CD4-positive, CD25-positive, alpha-beta regulatory T cell (primary cell): ENCODE measurements around the gene CAMK1D. TPM values are rescaled to one million over a fixed set of nuclear protein-coding genes. Genes with fewer than 3 reads are reported as not detected.
A peak's percentile ranks its signal among the peaks of the same experiment; 100 is the strongest.

Experiments used
- ATAC-seq, 2 donors: fragments of 150-1000 bp; cut with Tn5 transposase; one replicate each; pipeline ENCODE4 v1.10.0; 2021; ENCODE audit warnings: low read depth in 2 of 2, moderate number of reproducible peaks in 2 of 2, moderate library complexity in 1 of 2
- DNase-seq, 3 donors: peaks; one replicate each; pipeline versions ENCODE4 v3.0.0 to v3.0.0-alpha.2; 2012 to 2022; ENCODE audit warnings: mixed read lengths in 1 of 3
- H3K27ac ChIP-seq: one replicate; pipeline ENCODE4 v1.7.0; 2013; ENCODE audit warnings: mild to moderate bottlenecking, low read length; ENCODE audit not compliant: insufficient read depth, poor library complexity, severe bottlenecking
- H3K27me3 ChIP-seq: one replicate; pipeline ENCODE4 v1.7.0; 2013; ENCODE audit warnings: low read length; ENCODE audit not compliant: control insufficient read depth, insufficient read depth
- H3K36me3 ChIP-seq: one replicate; pipeline ENCODE4 v1.7.0; 2013; ENCODE audit warnings: mild to moderate bottlenecking, low read length, moderate library complexity; ENCODE audit not compliant: control insufficient read depth, insufficient read depth
- H3K4me1 ChIP-seq: 2 replicates; pipeline ENCODE4 v1.7.0; 2013; ENCODE audit warnings: mild to moderate bottlenecking, low read length; ENCODE audit not compliant: insufficient read depth, control insufficient read depth, poor library complexity, severe bottlenecking
- H3K4me3 ChIP-seq: one replicate; pipeline ENCODE4 v1.7.0; 2013; ENCODE audit warnings: low read depth, mild to moderate bottlenecking, low read length, moderate library complexity
- H3K9me3 ChIP-seq, 2 experiments: 1 replicate in 1 of 2; 2 replicates in 1 of 2; pipeline ENCODE4 v1.7.0; 2013; ENCODE audit warnings: low read length in 2 of 2, mild to moderate bottlenecking in 1 of 2, moderate library complexity in 1 of 2; ENCODE audit not compliant: control insufficient read depth in 2 of 2
- H3K27ac Mint-ChIP-seq, 3 donors: one replicate each; pipeline ENCODE4 v1.8.0; 2020 to 2022; ENCODE audit warnings: mild to moderate bottlenecking in 3 of 3, mixed read lengths in 3 of 3, moderate library complexity in 2 of 3
- H3K27me3 Mint-ChIP-seq: one replicate; pipeline ENCODE4 v1.8.0; 2022; ENCODE audit warnings: mild to moderate bottlenecking, mixed read lengths
- H3K36me3 Mint-ChIP-seq: one replicate; pipeline ENCODE4 v1.8.0; 2020; ENCODE audit warnings: mixed read lengths
- H3K4me1 Mint-ChIP-seq, 4 donors: one replicate each; pipeline ENCODE4 v1.8.0; 2020 to 2022; ENCODE audit warnings: mixed read lengths in 4 of 4, mild to moderate bottlenecking in 1 of 4
- H3K4me3 Mint-ChIP-seq, 4 donors: one replicate each; pipeline ENCODE4 v1.8.0; 2020 to 2022; ENCODE audit warnings: mild to moderate bottlenecking in 4 of 4, mixed read lengths in 4 of 4, moderate library complexity in 3 of 4
- H3K9me3 Mint-ChIP-seq, 7 donors: one replicate each; pipeline ENCODE4 v1.8.0; 2020 to 2022; ENCODE audit warnings: mixed read lengths in 7 of 7, mild to moderate bottlenecking in 3 of 7, moderate library complexity in 2 of 7
- polyA plus RNA-seq, 4 donors: library from polyadenylated mRNA; unstranded; fragments of 300-500 nt; fragmentation: Illumina TruSeq; gene quantifications; one replicate each; pipeline ENCODE4 v1.2.3, GENCODE V29; 2021
- total RNA-seq: library from RNA; stranded (reverse); gene quantifications from one replicate; pipeline ENCODE4 v1.2.3, GENCODE V29; 2022

CAMK1D gene
- total and polyA plus RNA-seq, 5 donors from 2014 or later: 4.4 to 25.3 (median 5.2) TPM

- peaks cover 0 to 2% (median 0%) of the 10 kb centered on the region in 7 donors for H3K9me3 Mint-ChIP-seq
- H3K27ac Mint-ChIP-seq: no peak overlapping the region
- Histone ChIP-seq H3K4me1 (peaks cover 5% of the 10 kb centered on the region), H3K27ac (no peak overlapping the region), H3K27me3 (no peaks in the 10 kb centered on the region), H3K4me3 (no peak overlapping the region), H3K36me3 (no peaks in the 10 kb centered on the region), H3K9me3 (no peaks in the 10 kb centered on the region)
- H3K36me3 Mint-ChIP-seq: peaks cover 12% of the 10 kb centered on the region
- H3K4me1 Mint-ChIP-seq: peaks cover 8 to 17% (median 13%) of the 10 kb centered on the region in 4 donors
- no peaks in the 10 kb centered on the region for H3K27me3 Mint-ChIP-seq
- DNase-seq (no peak), ATAC-seq (no peak)
- no peak overlapping the region for H3K4me3 Mint-ChIP-seq
Observed at GRCh38 chr10:12625393-12626023, 276.2 kb downstream of the CAMK1D start.

DNA sequence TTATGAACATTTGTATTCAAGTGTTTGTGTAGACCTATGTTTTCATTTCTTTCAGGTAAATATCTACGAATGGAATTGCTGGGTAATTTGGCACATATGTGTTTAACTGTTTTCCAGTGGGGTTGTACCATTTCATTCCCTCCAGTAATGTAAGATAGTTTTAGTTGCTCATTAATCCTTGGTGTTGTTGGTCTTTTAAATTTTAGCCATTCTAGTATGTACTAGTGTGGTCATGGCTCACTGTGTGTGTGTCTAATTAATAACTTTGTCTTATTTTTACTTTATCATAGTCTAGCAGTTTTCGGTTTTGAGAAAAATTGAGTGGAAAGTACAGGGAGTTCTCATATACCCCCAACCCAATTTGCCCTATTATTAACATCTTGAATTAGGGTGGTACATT is 278.8 kb downstream of the CAMK1D start:
- H3K36me3 Mint-ChIP-seq: peaks cover 15% of the 10 kb centered on the region

DNA sequence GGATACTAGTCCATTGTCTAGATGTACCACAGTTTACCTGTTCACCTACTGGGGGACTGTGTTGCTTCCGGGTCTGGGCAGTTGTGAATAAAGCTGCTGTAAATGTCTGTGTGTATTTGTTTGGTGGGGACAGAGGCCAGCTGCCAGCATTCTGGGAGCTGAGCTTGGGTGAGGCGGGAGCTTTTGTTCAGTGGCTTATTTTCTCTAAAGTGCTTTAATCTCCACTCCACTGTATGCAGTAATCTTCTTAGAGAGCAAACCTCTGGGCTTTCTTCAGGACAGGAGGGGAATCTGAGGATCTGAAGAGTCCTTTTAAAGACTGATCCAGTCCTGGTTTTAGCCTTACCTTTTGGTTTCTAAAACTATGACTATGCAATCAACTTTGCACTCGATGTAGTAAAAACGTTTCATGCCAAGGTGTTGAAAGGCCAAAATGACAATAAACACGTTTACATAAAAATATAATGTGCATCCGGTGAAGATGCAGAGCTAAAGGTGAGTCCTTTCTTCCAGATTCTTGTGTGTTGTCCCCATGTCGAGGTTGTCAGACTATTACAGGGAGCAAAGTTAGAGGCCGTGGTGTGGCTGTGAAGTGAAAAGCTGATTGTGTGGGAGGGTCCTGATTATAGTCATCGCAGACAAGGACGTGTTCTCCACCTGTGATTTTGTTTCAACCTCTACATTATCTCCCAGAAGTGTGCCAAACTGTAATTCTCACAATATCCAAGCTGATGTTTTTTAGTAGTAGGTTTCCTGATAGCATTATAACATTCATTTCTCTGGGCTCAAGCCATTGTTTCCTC is 279.8 kb downstream of the CAMK1D start:
- peak overlapping the region in 2 of 3 donors; percentile 17 to 82 for H3K27ac Mint-ChIP-seq

More for the DNA sequence above, 278.8 kb downstream of the CAMK1D start:
- Histone ChIP-seq H3K27ac (no peak overlapping the region), H3K27me3 (no peaks in the 10 kb centered on the region), H3K4me1 (peaks cover 5% of the 10 kb centered on the region), H3K4me3 (no peak overlapping the region), H3K36me3 (no peaks in the 10 kb centered on the region), H3K9me3 (no peaks in the 10 kb centered on the region)
- Mint-ChIP-seq H3K9me3 (peaks cover 0 to 2% (median 0%) of the 10 kb centered on the region in 7 donors), H3K27me3 (no peaks in the 10 kb centered on the region), H3K4me1 (peaks cover 8 to 20% (median 14%) of the 10 kb centered on the region in 4 donors), H3K4me3 (no peak overlapping the region), H3K27ac (no peak overlapping the region)
- no peak for DNase-seq
- ATAC-seq: no peak

GRCh38 chr10:12629767-12630165 is 280.4 kb downstream of the CAMK1D start:
- H3K4me3 ChIP-seq: no peak overlapping the region
- H3K9me3 ChIP-seq: no peaks in the 10 kb centered on the region
- H3K36me3 Mint-ChIP-seq: peaks cover 7% of the 10 kb centered on the region
- no peaks in the 10 kb centered on the region for H3K27me3 Mint-ChIP-seq
- H3K36me3 ChIP-seq: no peaks in the 10 kb centered on the region
- no peak overlapping the region for H3K27ac ChIP-seq
- no peaks in the 10 kb centered on the region for H3K9me3 Mint-ChIP-seq
- no peak overlapping the region for H3K4me3 Mint-ChIP-seq
- DNase-seq (no peak), ATAC-seq (no peak)
- H3K27ac Mint-ChIP-seq: peak overlapping the region in 2 of 3 donors; percentile 17 to 82
- peaks cover 8 to 28% (median 13%) of the 10 kb centered on the region in 4 donors for H3K4me1 Mint-ChIP-seq
- H3K4me1 ChIP-seq: peaks cover 5% of the 10 kb centered on the region
- no peaks in the 10 kb centered on the region for H3K27me3 ChIP-seq

More for the DNA sequence above, 279.8 kb downstream of the CAMK1D start:
- Mint-ChIP-seq H3K27me3 (no peaks in the 10 kb centered on the region), H3K4me3 (no peak overlapping the region), H3K4me1 (peaks cover 8 to 22% (median 11%) of the 10 kb centered on the region in 4 donors), H3K9me3 (peaks cover 0 to 2% (median 0%) of the 10 kb centered on the region in 7 donors), H3K36me3 (peaks cover 9% of the 10 kb centered on the region)
- peak in 1 of 3 donors; percentile 25 for DNase-seq
- Histone ChIP-seq H3K27me3 (no peaks in the 10 kb centered on the region), H3K9me3 (no peaks in the 10 kb centered on the region), H3K36me3 (no peaks in the 10 kb centered on the region), H3K27ac (no peak overlapping the region), H3K4me3 (no peak overlapping the region), H3K4me1 (peaks cover 5% of the 10 kb centered on the region)
- ATAC-seq: no peak

- no peaks in the 10 kb centered on the region for H3K9me3 ChIP-seq
- H3K4me1 ChIP-seq: peaks cover 11% of the 10 kb centered on the region
- DNase-seq (no peak), ATAC-seq (no peak)
- H3K36me3 ChIP-seq: no peaks in the 10 kb centered on the region
- H3K27ac Mint-ChIP-seq: no peak overlapping the region
- no peaks in the 10 kb centered on the region for H3K27me3 Mint-ChIP-seq
- H3K4me1 Mint-ChIP-seq: peaks cover 18 to 43% (median 19%) of the 10 kb centered on the region in 4 donors
- peaks cover 4% of the 10 kb centered on the region for H3K36me3 Mint-ChIP-seq
- H3K4me3 ChIP-seq: no peak overlapping the region
- H3K27me3 ChIP-seq: no peaks in the 10 kb centered on the region
- no peak overlapping the region for H3K27ac ChIP-seq
- no peaks in the 10 kb centered on the region for H3K9me3 Mint-ChIP-seq
- H3K4me3 Mint-ChIP-seq: no peak overlapping the region
Observed at GRCh38 chr10:12631216-12631615, 281.9 kb downstream of the CAMK1D start.

GRCh38 chr10:12631787-12632562 is 282.6 kb downstream of the CAMK1D start:
- H3K4me3 Mint-ChIP-seq: no peak overlapping the region
- DNase-seq (no peak), ATAC-seq (no peak)
- H3K9me3 Mint-ChIP-seq: no peaks in the 10 kb centered on the region
- H3K36me3 Mint-ChIP-seq: peaks cover 4% of the 10 kb centered on the region
- H3K4me1 Mint-ChIP-seq: peaks cover 19 to 43% (median 20%) of the 10 kb centered on the region in 4 donors
- no peaks in the 10 kb centered on the region for H3K27me3 Mint-ChIP-seq
- H3K27ac Mint-ChIP-seq: peak overlapping the region in 2 of 3 donors; percentile 34 to 49
- H3K4me3 ChIP-seq: no peak overlapping the region
- no peaks in the 10 kb centered on the region for H3K9me3 ChIP-seq
- peaks cover 11% of the 10 kb centered on the region for H3K4me1 ChIP-seq
- no peaks in the 10 kb centered on the region for H3K27me3 ChIP-seq
- H3K36me3 ChIP-seq: no peaks in the 10 kb centered on the region
- H3K27ac ChIP-seq: no peak overlapping the region

GRCh38 chr10:12633776-12634620 is 284.7 kb downstream of the CAMK1D start:
- Histone ChIP-seq H3K9me3 (no peaks in the 10 kb centered on the region), H3K4me3 (no peak overlapping the region), H3K27ac (no peak overlapping the region), H3K27me3 (no peaks in the 10 kb centered on the region), H3K36me3 (no peaks in the 10 kb centered on the region), H3K4me1 (peaks cover 7% of the 10 kb centered on the region)
- Mint-ChIP-seq H3K9me3 (no peaks in the 10 kb centered on the region), H3K27me3 (no peaks in the 10 kb centered on the region), H3K4me3 (no peak overlapping the region), H3K4me1 (peaks cover 14 to 52% (median 17%) of the 10 kb centered on the region in 4 donors), H3K36me3 (peaks cover 7% of the 10 kb centered on the region), H3K27ac (peak overlapping the region in 1 of 3 donors; percentile 74)
- ATAC-seq (no peak), DNase-seq (no peak)
